Gastroesophageal sphincter (tissue), 3 donors: ENCODE results near the gene BMAL1.

Source experiments
- POLR2A ChIP-seq, 2 donors: fragments of 450-650 bp; IDR thresholded peaks; one replicate each; pipeline ENCODE4 v1.6.1; 2017; ENCODE audit warnings: antibody characterized with exemption in 2 of 2, mild to moderate bottlenecking in 2 of 2, moderate library complexity in 1 of 2
- POLR2AphosphoS5 ChIP-seq: sonication (generic); formaldehyde crosslinking; IDR thresholded peaks from one replicate; pipeline ENCODE4 v1.6.1; 2017; ENCODE audit warnings: antibody characterized with exemption
- TF ChIP-seq, protein P1 (sequence below), 4 experiments: fragments of 200-600 bp in 2 of 4; fragments of 450-650 bp in 2 of 4; sonication (generic) in 1 of 4; IDR thresholded peaks; one replicate each; pipeline ENCODE4 v1.5.1; 2017 to 2019; ENCODE audit warnings: antibody characterized with exemption in 4 of 4, mild to moderate bottlenecking in 2 of 4, moderate library complexity in 2 of 4

DNA sequence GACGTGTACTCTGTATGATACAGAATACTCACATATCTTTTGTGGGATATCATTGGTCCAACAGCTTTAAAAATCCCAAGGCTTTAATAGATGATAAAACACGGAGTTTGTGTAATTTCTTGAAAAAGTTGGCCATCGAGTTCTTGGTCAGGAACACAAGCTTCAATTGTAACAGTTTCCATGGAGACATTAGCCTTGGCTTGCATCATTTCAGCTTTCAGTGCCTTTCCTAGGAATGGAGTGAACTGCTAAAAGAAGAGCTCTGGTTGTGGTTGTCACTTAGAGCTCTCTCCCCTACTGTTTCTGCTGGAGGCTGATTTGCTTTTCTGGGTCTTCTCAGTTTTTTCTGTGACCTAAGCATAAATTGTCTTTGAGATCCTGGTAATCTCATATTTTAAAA, 14.2 kb downstream of the BMAL1 start:
- TF ChIP-seq, protein P1, sequence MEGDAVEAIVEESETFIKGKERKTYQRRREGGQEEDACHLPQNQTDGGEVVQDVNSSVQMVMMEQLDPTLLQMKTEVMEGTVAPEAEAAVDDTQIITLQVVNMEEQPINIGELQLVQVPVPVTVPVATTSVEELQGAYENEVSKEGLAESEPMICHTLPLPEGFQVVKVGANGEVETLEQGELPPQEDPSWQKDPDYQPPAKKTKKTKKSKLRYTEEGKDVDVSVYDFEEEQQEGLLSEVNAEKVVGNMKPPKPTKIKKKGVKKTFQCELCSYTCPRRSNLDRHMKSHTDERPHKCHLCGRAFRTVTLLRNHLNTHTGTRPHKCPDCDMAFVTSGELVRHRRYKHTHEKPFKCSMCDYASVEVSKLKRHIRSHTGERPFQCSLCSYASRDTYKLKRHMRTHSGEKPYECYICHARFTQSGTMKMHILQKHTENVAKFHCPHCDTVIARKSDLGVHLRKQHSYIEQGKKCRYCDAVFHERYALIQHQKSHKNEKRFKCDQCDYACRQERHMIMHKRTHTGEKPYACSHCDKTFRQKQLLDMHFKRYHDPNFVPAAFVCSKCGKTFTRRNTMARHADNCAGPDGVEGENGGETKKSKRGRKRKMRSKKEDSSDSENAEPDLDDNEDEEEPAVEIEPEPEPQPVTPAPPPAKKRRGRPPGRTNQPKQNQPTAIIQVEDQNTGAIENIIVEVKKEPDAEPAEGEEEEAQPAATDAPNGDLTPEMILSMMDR (IDR thresholded peaks at IDR 0.05) = no peak
- TF ChIP-seq POLR2A (IDR thresholded peaks at IDR 0.05) = no peak
- no peak for TF ChIP-seq POLR2AphosphoS5
